PC-9 (cell line): ENCODE measurements around the gene TNN.

Experiments
- CTCF ChIP-seq: fragments of 200-600 bp; sonication (generic); conservative IDR thresholded peaks from 2 replicates; pipeline ENCODE4 v1.6.1; 2017; ENCODE audit warnings: mixed run types, antibody characterized with exemption, mild to moderate bottlenecking, moderate library complexity
- EZH2 ChIP-seq: fragments of 200-600 bp; sonication (generic); IDR thresholded peaks from 2 replicates; pipeline ENCODE4 v1.8.0; 2017; ENCODE audit warnings: antibody characterized with exemption, low read depth

GRCh38 chr1:175118375-175119367 lies 51.0 kb downstream of the TNN start:
- no peak for TF ChIP-seq CTCF
- no peak for TF ChIP-seq EZH2
